22Rv1 (cell line): ENCODE results near the gene KRTAP23-1.

ENCODE experiments used
- H3K27ac ChIP-seq: fragments of 450-650 bp; 2 replicates; pipeline ENCODE4 v1.5.1; 2017
- CTCF ChIP-seq: fragments of 450-650 bp; IDR thresholded peaks from 2 replicates; pipeline ENCODE4 v1.5.1; 2017; ENCODE audit warnings: mild to moderate bottlenecking
- ZFX ChIP-seq: fragments of 450-650 bp; IDR thresholded peaks from 2 replicates; pipeline ENCODE4 v1.6.1; 2017; ENCODE audit warnings: antibody characterized with exemption, borderline replicate concordance

KRTAP23-1 gene, protein sequence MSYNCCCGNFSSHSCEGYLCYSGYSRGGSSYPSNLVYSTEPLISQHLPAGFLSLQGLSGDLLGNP

GRCh38 chr21:30348506-30348905 is at the start of gene KRTAP23-1:
KRTAP23-1 (minus strand) TSS chr21:30348606; CDS start chr21:30348606, 0 bp downstream.
- TF ChIP-seq CTCF (no peak), ZFX (no peak)
- no peak within 1 kb of the TSS for H3K27ac ChIP-seq

DNA sequence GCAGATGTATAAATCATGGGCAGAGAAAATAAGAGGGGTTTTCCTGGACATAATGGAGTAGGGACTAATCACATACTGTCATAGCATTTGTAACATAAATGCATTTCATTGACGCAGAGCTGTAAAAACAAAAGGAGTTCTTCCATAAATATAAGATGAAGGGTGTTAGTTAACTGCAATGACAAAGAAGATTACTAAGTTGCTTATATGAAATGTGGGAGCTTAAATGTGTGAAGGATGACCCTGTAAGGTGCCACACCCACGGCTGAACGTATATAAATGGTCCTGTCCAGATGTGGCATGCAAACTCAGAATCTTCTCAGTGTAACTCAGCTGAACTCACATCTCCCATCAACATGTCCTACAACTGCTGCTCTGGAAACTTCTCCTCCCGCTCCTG is 47.3 kb upstream of the KRTAP23-1 start, which contains the start of gene KRTAP13-1:
TSS of gene KRTAP13-1 (plus strand) at position 301 of the 400 bp plus-strand sequence. CDS start at position 357, 56 bp downstream.
- H3K27ac ChIP-seq: no peak within 1 kb of the TSS
- no peak for TF ChIP-seq CTCF
- no peak for TF ChIP-seq ZFX

DNA sequence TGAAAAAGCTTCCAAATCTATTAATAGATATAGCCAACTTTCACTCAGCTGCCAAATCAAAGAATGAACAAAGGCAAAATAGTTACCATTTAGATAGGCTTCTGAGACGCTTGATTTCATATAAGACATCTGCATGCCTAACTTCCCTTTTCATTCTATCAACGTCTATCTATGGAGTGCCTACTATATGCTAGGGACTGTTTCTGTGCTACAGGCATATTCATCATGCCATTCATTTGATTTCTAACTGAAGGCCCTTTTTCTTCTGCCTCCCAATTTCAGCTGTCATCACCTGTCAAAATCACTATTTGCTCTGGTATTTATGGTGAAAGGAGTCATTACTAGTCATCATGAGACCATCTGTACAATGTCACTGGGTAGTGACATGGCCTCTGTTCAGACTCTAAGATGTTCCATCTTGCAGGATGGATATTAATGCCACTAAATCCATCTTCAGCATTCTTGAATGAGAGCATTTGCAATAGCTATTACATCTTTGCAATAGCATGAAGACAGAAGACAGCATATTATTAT is 43.2 kb upstream of the KRTAP23-1 start:
- H3K27ac ChIP-seq: no peak overlapping the region
- no peak for TF ChIP-seq ZFX
- TF ChIP-seq CTCF: no peak

DNA sequence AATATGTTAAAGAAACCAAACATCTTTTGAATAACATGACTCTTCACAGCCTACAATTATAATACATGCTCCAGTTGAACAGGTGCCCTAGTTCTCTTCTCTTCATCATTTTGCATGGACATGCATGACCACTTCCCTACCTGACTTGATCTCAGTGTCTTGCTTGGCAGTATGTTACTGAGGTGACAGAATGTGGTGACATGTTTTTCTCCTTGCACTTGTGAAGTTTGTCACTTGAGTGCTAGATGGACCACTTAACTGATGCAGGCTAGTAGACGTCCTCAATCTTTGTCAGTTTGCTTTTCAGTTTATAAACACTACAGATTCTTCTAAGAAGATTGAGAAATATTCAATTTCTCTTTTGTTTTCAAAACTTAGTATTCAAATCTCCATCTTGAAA is 33.8 kb upstream of the KRTAP23-1 start:
- TF ChIP-seq CTCF: no peak
- no peak for TF ChIP-seq ZFX
- no peak overlapping the region for H3K27ac ChIP-seq

- TF ChIP-seq ZFX: no peak
- no peak for TF ChIP-seq CTCF
- no peak within 1 kb of the TSS for H3K27ac ChIP-seq
Measured at GRCh38 chr21:30372139-30372770, 23.8 kb upstream of the KRTAP23-1 start, which contains the start of gene KRTAP13-2. KRTAP13-2 (minus strand) TSS chr21:30372271; CDS start chr21:30372213, 58 bp downstream.

- no peak for TF ChIP-seq ZFX
- no peak for TF ChIP-seq CTCF
- H3K27ac ChIP-seq: no peak overlapping the region
Measured at GRCh38 chr21:30355906-30356305, 7.5 kb upstream of the KRTAP23-1 start.
